ENCODE data around the gene JAKMIP2.
"Not testable (repeated sequence)": the region's sequence is repeated elsewhere in the genome, so short reads cannot be mapped to it uniquely, and the experiment has no call there.

JAKMIP2 gene

GRCh38 chr5:147752666-147753290 lies 29.8 kb downstream of the JAKMIP2 start:
- no peak for DNase-seq (ENCODE audit: low read depth)
- H3K4me3 ChIP-seq (ENCODE audit: low read depth, low read length) = no peak overlapping the region

- no peak for DNase-seq (ENCODE audit: low read depth)
These were observed 30.5 kb downstream of the JAKMIP2 start for GRCh38 chr5:147752033-147752432.

GRCh38 chr5:147751156-147751830 lies 31.2 kb downstream of the JAKMIP2 start:
- no peak overlapping the region for H3K4me3 ChIP-seq (ENCODE audit: low read depth, low read length)
- no peak for DNase-seq (ENCODE audit: low read depth)

More at GRCh38 chr5:147752033-147752432, 30.5 kb downstream of the JAKMIP2 start:
- no peak overlapping the region for H3K4me3 ChIP-seq (ENCODE audit: low read depth, low read length)

GRCh38 chr5:147750065-147750464 lies 32.5 kb downstream of the JAKMIP2 start:
- no peak for DNase-seq (ENCODE audit: low read depth)
- H3K4me3 ChIP-seq (ENCODE audit: low read depth, low read length) = no peak overlapping the region

- no peak for DNase-seq (ENCODE audit: low read depth)
- H3K4me3 ChIP-seq (ENCODE audit: low read depth, low read length) = no peak overlapping the region
These were observed 33.9 kb downstream of the JAKMIP2 start for GRCh38 chr5:147748590-147748989.

- no peak for DNase-seq (ENCODE audit: low read depth)
These were observed 35.5 kb downstream of the JAKMIP2 start for GRCh38 chr5:147746986-147747385.

GRCh38 chr5:147743678-147744374 lies 38.7 kb downstream of the JAKMIP2 start:
- H3K4me3 ChIP-seq (ENCODE audit: low read depth, low read length) = no peak overlapping the region
- no peak for DNase-seq (ENCODE audit: low read depth)

More at GRCh38 chr5:147746986-147747385, 35.5 kb downstream of the JAKMIP2 start:
- H3K4me3 ChIP-seq (ENCODE audit: low read depth, low read length) = no peak overlapping the region

GRCh38 chr5:147743012-147743411 lies 39.5 kb downstream of the JAKMIP2 start:
- no peak overlapping the region for H3K4me3 ChIP-seq (ENCODE audit: low read depth, low read length)
- no peak for DNase-seq (ENCODE audit: low read depth)

GRCh38 chr5:147742151-147742550 lies 40.4 kb downstream of the JAKMIP2 start:
- no peak for DNase-seq (ENCODE audit: low read depth)
- no peak overlapping the region for H3K4me3 ChIP-seq (ENCODE audit: low read depth, low read length)

GRCh38 chr5:147740864-147741263 lies 41.7 kb downstream of the JAKMIP2 start:
- no peak for DNase-seq (ENCODE audit: low read depth)
- no peak overlapping the region for H3K4me3 ChIP-seq (ENCODE audit: low read depth, low read length)

- no peak for DNase-seq (ENCODE audit: low read depth)
- no peak overlapping the region for H3K4me3 ChIP-seq (ENCODE audit: low read depth, low read length)
These were observed 44.6 kb downstream of the JAKMIP2 start for GRCh38 chr5:147737921-147738320.

GRCh38 chr5:147735621-147736125 lies 46.9 kb downstream of the JAKMIP2 start:
- H3K4me3 ChIP-seq (ENCODE audit: low read depth, low read length) = no peak overlapping the region
- DNase-seq (ENCODE audit: low read depth) = no peak

GRCh38 chr5:147734894-147735293 lies 47.6 kb downstream of the JAKMIP2 start:
- no peak for DNase-seq (ENCODE audit: low read depth)
- H3K4me3 ChIP-seq (ENCODE audit: low read depth, low read length) = no peak overlapping the region

GRCh38 chr5:147733075-147733474 lies 49.5 kb downstream of the JAKMIP2 start:
- no peak for DNase-seq (ENCODE audit: low read depth)

GRCh38 chr5:147732291-147732883 lies 50.1 kb downstream of the JAKMIP2 start:
- no peak for DNase-seq (ENCODE audit: low read depth)
- no peak overlapping the region for H3K4me3 ChIP-seq (ENCODE audit: low read depth, low read length)

More at GRCh38 chr5:147733075-147733474, 49.5 kb downstream of the JAKMIP2 start:
- no peak overlapping the region for H3K4me3 ChIP-seq (ENCODE audit: low read depth, low read length)

GRCh38 chr5:147731431-147732290 lies 50.9 kb downstream of the JAKMIP2 start:
- DNase-seq (ENCODE audit: low read depth) = no peak
- H3K4me3 ChIP-seq (ENCODE audit: low read depth, low read length) = no peak overlapping the region

- H3K4me3 ChIP-seq (ENCODE audit: low read depth, low read length) = no peak overlapping the region
- no peak for DNase-seq (ENCODE audit: low read depth)
These were observed 55.3 kb downstream of the JAKMIP2 start for GRCh38 chr5:147727200-147727599.

- DNase-seq (ENCODE audit: low read depth); H3K4me3 ChIP-seq (ENCODE audit: low read depth, low read length): not testable (repeated sequence)
These were observed 61.2 kb downstream of the JAKMIP2 start for GRCh38 chr5:147721191-147721960.
